GM21528 (cell line): ENCODE measurements around the gene EN2.

Experiments used
- ATAC-seq: cut with Tn5 transposase; IDR thresholded peaks from one replicate; pipeline ENCODE4 v1.9.1; 2021; ENCODE audit warnings: mild to moderate bottlenecking, moderate library complexity; ENCODE audit not compliant: unreplicated experiment, low FRiP score

EN2 gene

GRCh38 chr7:155505422-155505793 is 47.5 kb downstream of the EN2 start:
- no peak for ATAC-seq

- ATAC-seq = no peak
These were observed 49.0 kb downstream of the EN2 start for GRCh38 chr7:155506854-155507337.

- no peak for ATAC-seq
These were observed 49.6 kb downstream of the EN2 start for GRCh38 chr7:155507576-155507975.

GRCh38 chr7:155508376-155509358 is 50.7 kb downstream of the EN2 start:
- no peak for ATAC-seq

- ATAC-seq = no peak
These were observed 51.4 kb downstream of the EN2 start for GRCh38 chr7:155509359-155509724.

GRCh38 chr7:155509725-155510551 is 52.0 kb downstream of the EN2 start:
- no peak for ATAC-seq

- ATAC-seq = no peak
These were observed 53.2 kb downstream of the EN2 start for GRCh38 chr7:155510975-155511701.

- no peak for ATAC-seq
These were observed 53.7 kb downstream of the EN2 start for GRCh38 chr7:155511702-155511996.

GRCh38 chr7:155512246-155512887 is 54.4 kb downstream of the EN2 start:
- ATAC-seq = no peak

- ATAC-seq = no peak
These were observed 55.8 kb downstream of the EN2 start for GRCh38 chr7:155513543-155514285.

GRCh38 chr7:155514296-155514695 is 56.4 kb downstream of the EN2 start:
- no peak for ATAC-seq
